ENCODE measurements around the gene KCNE2.

Gene KCNE2

DNA sequence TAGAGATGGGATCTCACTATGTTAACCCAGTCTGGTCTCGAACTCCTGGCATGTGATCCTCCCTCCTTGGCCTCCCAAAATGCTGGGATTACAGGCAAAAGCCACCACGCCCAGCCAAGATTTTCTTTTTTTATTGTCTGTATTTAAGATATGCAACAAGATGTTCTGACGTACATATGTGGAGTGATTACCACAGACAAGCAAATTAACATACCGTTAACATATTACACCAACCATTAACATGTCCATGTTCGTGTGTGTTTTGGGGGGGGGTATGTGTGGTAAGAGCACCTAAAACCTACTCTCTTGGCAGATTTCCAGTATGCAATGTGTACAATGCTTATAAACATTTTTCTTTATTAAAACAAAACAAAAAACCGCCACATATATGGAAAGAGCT lies 10.6 kb upstream of the KCNE2 start:
- Histone ChIP-seq H3K4me1 (ENCODE audit: control insufficient read depth, insufficient read depth, low read length) (peaks cover 5% of the 10 kb centered on the region), H3K27me3 (ENCODE audit: control insufficient read depth in 1 of 2, insufficient read depth in 2 of 2, low read length in 2 of 2) (peaks cover 0 to 2% of the 10 kb centered on the region in 2 donors), H3K27ac (ENCODE audit: low read length) (no peak overlapping the region), H3K36me3 (ENCODE audit: control insufficient read depth in 2 of 2, insufficient read depth in 2 of 2, low read length in 2 of 2) (no peaks in the 10 kb centered on the region), H3K9me3 (ENCODE audit: control insufficient read depth in 2 of 2, low read length in 2 of 2) (no peaks in the 10 kb centered on the region), H3K4me3 (ENCODE audit: low read length in 2 of 2) (no peak overlapping the region), H3K9ac (ENCODE audit: low read length in 2 of 2) (no peak overlapping the region)

DNA sequence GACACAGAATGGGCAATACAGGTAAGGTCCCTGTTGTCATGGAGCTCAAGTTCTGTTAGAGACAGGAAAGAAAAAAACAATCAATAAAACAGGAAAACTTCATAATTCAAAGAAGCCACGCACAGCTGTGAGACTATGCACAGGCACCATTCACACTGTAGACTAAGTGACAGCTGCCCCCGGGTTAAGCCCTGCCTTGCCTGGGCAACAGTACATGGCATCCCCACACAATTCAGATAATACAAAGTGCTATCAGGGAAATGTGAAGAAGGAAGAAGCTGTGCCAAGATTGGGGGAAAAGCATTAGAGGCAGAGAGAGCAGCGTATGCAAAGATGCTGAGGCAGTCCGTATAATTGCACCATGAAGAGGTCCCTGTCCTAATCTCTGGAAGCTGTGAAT lies 9.0 kb upstream of the KCNE2 start:
- Histone ChIP-seq H3K36me3 (ENCODE audit: control insufficient read depth in 2 of 2, insufficient read depth in 2 of 2, low read length in 2 of 2) (no peaks in the 10 kb centered on the region), H3K4me3 (ENCODE audit: low read length in 2 of 2) (no peak overlapping the region)

DNA sequence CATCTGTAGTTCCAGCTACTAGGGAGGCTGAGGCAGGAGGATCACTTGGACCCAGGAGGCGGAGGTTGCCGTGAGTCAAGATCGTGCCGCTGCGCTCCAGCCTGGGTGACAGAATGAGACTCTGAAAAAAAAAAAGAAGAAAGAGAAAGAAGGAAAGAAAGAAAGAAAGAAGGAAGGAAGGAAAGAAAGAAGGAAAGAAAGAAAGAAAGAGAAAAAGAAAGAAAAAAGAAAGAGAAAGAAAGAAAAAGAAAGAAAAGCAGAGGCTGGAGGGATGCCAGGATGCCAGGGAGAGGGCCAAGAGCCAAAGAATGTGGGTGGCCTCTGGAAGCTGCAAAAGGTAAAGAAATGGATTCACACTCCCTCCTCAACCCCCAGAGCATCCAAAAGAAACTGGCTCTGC lies 8.2 kb upstream of the KCNE2 start:
- no peak overlapping the region for H3K4me3 ChIP-seq (ENCODE audit: low read length in 2 of 2)
- no peaks in the 10 kb centered on the region for H3K9me3 ChIP-seq (ENCODE audit: control insufficient read depth in 2 of 2, low read length in 2 of 2)
- no peak overlapping the region for H3K9ac ChIP-seq (ENCODE audit: low read length in 2 of 2)
- H3K36me3 ChIP-seq (ENCODE audit: control insufficient read depth in 2 of 2, insufficient read depth in 2 of 2, low read length in 2 of 2) = no peaks in the 10 kb centered on the region
- H3K27ac ChIP-seq (ENCODE audit: low read length) = no peak overlapping the region
- H3K27me3 ChIP-seq (ENCODE audit: control insufficient read depth in 1 of 2, insufficient read depth in 2 of 2, low read length in 2 of 2) = peaks cover 0 to 2% of the 10 kb centered on the region in 2 donors
- H3K4me1 ChIP-seq (ENCODE audit: control insufficient read depth, insufficient read depth, low read length) = peaks cover 5% of the 10 kb centered on the region

More for the DNA sequence above, 9.0 kb upstream of the KCNE2 start:
- Histone ChIP-seq H3K4me1 (ENCODE audit: control insufficient read depth, insufficient read depth, low read length) (peaks cover 5% of the 10 kb centered on the region), H3K27me3 (ENCODE audit: control insufficient read depth in 1 of 2, insufficient read depth in 2 of 2, low read length in 2 of 2) (peaks cover 0 to 2% of the 10 kb centered on the region in 2 donors), H3K9ac (ENCODE audit: low read length in 2 of 2) (no peak overlapping the region), H3K27ac (ENCODE audit: low read length) (no peak overlapping the region), H3K9me3 (ENCODE audit: control insufficient read depth in 2 of 2, low read length in 2 of 2) (no peaks in the 10 kb centered on the region)

DNA sequence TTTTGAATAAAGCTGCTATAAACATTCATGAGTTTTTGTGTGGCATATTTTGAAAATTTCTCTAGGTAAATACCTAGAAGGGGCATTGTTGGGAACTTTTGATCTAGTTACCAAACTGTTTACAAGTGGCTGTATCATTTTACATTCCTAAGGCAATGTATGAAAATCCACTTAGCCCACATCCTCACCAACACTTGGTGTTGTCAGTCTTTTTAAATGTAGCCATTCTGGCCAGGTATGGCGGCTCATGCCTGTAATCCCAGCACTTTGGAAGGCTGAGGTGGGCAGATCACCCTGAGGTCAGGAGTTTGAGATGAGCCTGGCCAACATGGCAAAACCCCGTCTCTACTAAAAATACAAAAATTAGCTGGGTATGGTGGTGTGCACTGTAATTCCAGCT lies 5.9 kb upstream of the KCNE2 start:
- Histone ChIP-seq H3K36me3 (ENCODE audit: control insufficient read depth in 2 of 2, insufficient read depth in 2 of 2, low read length in 2 of 2) (no peaks in the 10 kb centered on the region), H3K4me1 (ENCODE audit: control insufficient read depth, insufficient read depth, low read length) (no peaks in the 10 kb centered on the region), H3K9ac (ENCODE audit: low read length in 2 of 2) (no peak overlapping the region), H3K9me3 (ENCODE audit: control insufficient read depth in 2 of 2, low read length in 2 of 2) (no peaks in the 10 kb centered on the region), H3K27ac (ENCODE audit: low read length) (no peak overlapping the region), H3K27me3 (ENCODE audit: control insufficient read depth in 1 of 2, insufficient read depth in 2 of 2, low read length in 2 of 2) (peaks cover 0 to 2% of the 10 kb centered on the region in 2 donors), H3K4me3 (ENCODE audit: low read length in 2 of 2) (no peak overlapping the region)

DNA sequence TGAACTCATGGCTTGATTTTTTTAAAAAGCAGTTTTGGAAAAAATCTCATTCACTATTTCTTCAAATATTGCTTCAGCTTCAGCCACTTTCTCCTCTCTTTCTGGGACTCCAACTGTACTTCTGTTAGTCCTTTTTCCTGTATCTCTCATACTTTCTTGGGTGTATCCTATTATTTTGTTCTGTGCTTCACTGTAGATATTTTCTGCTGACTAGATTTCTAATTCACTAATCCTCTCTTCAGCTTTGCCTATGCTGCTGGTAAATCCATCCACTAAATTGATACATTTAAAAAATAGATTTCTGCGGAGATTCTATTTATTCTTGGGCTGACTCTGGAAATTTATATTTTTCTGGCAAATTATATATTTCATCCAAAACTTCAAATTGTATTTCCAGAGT lies 4.9 kb upstream of the KCNE2 start:
- no peak overlapping the region for H3K9ac ChIP-seq (ENCODE audit: low read length in 2 of 2)
- H3K9me3 ChIP-seq (ENCODE audit: control insufficient read depth in 2 of 2, low read length in 2 of 2) = no peaks in the 10 kb centered on the region
- H3K36me3 ChIP-seq (ENCODE audit: control insufficient read depth in 2 of 2, insufficient read depth in 2 of 2, low read length in 2 of 2) = no peaks in the 10 kb centered on the region
- H3K27me3 ChIP-seq (ENCODE audit: control insufficient read depth in 1 of 2, insufficient read depth in 2 of 2, low read length in 2 of 2) = peaks cover 0 to 2% of the 10 kb centered on the region in 2 donors
- H3K27ac ChIP-seq (ENCODE audit: low read length) = no peak overlapping the region
- no peaks in the 10 kb centered on the region for H3K4me1 ChIP-seq (ENCODE audit: control insufficient read depth, insufficient read depth, low read length)
- no peak overlapping the region for H3K4me3 ChIP-seq (ENCODE audit: low read length in 2 of 2)

DNA sequence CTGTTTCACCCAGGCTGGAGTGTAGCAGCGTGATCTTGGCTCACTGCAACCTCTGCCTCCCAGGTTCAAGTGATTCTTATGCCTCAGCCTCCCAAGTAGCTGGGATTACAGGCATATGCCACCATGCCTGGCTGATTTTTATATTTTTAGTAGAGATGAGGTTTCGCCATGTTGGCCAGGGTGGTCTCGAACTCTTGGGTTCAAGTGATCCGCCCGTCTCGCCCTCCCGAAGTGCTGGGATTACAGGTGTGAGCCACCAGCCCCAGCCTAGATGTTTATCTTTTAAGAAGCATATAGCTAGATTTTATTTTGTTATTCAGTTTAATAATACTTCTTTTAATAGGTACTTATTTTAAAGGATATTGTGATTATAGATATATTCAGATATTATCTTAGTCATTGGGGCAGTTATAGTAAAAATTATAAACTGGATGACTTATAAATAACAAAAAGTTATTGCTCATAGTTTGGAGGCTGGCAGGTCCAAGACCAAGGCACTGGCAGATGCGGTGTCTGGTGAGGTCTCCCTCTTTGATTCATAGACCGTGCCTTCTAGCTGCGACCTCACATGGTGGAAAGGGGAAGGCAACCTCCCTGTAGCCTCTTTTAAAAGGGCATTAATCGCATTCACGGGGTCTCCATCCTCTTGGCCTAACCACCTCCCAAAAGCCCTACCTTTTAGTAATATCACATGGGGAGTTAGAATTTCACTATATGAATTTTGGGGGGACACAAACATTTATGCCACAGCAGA lies 3.1 kb upstream of the KCNE2 start:
- Histone ChIP-seq H3K9ac (ENCODE audit: low read length in 2 of 2) (no peak overlapping the region), H3K36me3 (ENCODE audit: control insufficient read depth in 2 of 2, insufficient read depth in 2 of 2, low read length in 2 of 2) (no peaks in the 10 kb centered on the region), H3K4me3 (ENCODE audit: low read length in 2 of 2) (no peak overlapping the region), H3K4me1 (ENCODE audit: control insufficient read depth, insufficient read depth, low read length) (no peaks in the 10 kb centered on the region), H3K9me3 (ENCODE audit: control insufficient read depth in 2 of 2, low read length in 2 of 2) (no peaks in the 10 kb centered on the region), H3K27ac (ENCODE audit: low read length) (no peak overlapping the region), H3K27me3 (ENCODE audit: control insufficient read depth in 1 of 2, insufficient read depth in 2 of 2, low read length in 2 of 2) (no peaks in the 10 kb centered on the region)

DNA sequence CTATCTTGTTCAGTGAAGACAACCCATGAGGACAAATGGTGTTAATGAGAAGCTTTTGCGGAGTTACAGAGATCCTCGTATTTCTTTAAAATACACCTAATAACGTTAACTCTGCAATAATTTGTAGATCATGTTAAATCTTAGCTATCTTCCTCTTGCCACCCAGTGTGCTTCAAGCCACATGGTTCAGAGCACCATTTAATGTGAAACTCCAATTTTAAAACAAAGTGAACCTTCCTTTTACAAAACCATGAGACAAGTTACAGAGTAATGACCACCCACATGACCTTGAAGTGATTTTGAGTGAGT lies 1.7 kb upstream of the KCNE2 start:
- no peaks in the 10 kb centered on the region for H3K27me3 ChIP-seq (ENCODE audit: control insufficient read depth in 1 of 2, insufficient read depth in 2 of 2, low read length in 2 of 2)
- H3K9me3 ChIP-seq (ENCODE audit: control insufficient read depth in 2 of 2, low read length in 2 of 2) = no peaks in the 10 kb centered on the region
- no peaks in the 10 kb centered on the region for H3K36me3 ChIP-seq (ENCODE audit: control insufficient read depth in 2 of 2, insufficient read depth in 2 of 2, low read length in 2 of 2)
- no peak overlapping the region for H3K9ac ChIP-seq (ENCODE audit: low read length in 2 of 2)
- H3K4me1 ChIP-seq (ENCODE audit: control insufficient read depth, insufficient read depth, low read length) = no peaks in the 10 kb centered on the region
- no peak overlapping the region for H3K27ac ChIP-seq (ENCODE audit: low read length)
- peak overlapping the region in 1 of 2 donors; percentile 44 for H3K4me3 ChIP-seq (ENCODE audit: low read length in 2 of 2)

DNA sequence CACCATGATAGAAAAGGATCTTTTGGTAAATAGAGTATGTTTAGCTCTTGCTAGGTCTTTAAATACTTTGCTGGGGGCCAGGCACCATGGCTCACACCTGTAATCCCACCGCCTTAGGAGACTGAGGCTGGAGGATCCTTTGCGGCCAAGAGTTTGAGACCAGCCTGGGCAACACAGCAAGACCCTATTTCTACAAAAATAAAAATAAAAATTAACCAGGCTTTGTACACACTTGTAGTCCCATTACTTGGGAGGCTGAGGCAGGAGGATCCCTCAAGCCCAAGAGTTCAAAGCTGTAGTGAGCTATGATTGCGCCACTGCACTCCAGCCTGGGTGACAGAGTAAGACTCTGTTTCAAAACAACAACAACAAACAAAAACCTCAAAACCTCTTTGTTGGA lies 1.1 kb upstream of the KCNE2 start:
- Histone ChIP-seq H3K4me3 (ENCODE audit: low read length in 2 of 2) (no peak overlapping the region), H3K36me3 (ENCODE audit: control insufficient read depth in 2 of 2, insufficient read depth in 2 of 2, low read length in 2 of 2) (no peaks in the 10 kb centered on the region), H3K27ac (ENCODE audit: low read length) (no peak overlapping the region), H3K9ac (ENCODE audit: low read length in 2 of 2) (no peak overlapping the region), H3K9me3 (ENCODE audit: control insufficient read depth in 2 of 2, low read length in 2 of 2) (no peaks in the 10 kb centered on the region), H3K4me1 (ENCODE audit: control insufficient read depth, insufficient read depth, low read length) (no peaks in the 10 kb centered on the region), H3K27me3 (ENCODE audit: control insufficient read depth in 1 of 2, insufficient read depth in 2 of 2, low read length in 2 of 2) (no peaks in the 10 kb centered on the region)

DNA sequence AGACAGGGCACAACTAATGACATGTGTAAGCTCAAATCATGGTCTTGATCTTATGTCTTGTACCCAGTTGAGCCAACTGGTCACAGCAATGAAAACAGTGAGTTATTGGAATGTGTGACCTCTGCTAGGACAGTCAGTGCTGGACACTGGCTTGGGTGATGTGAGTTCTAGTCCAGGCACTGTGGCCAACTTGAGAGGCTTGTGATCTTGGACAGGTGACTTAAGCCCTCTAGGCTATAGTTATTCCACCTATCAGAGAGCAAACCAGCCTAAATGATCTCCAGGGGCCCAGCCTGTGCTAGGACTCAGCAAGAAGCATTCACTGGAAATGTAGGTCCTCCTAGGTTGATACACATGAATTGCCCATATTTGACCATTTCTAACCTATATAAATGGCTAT lies 1.1 kb downstream of the KCNE2 start:
- Histone ChIP-seq H3K27me3 (ENCODE audit: control insufficient read depth in 1 of 2, insufficient read depth in 2 of 2, low read length in 2 of 2) (no peaks in the 10 kb centered on the region), H3K4me1 (ENCODE audit: control insufficient read depth, insufficient read depth, low read length) (no peaks in the 10 kb centered on the region), H3K4me3 (ENCODE audit: low read length in 2 of 2) (no peak overlapping the region), H3K9ac (ENCODE audit: low read length in 2 of 2) (no peak overlapping the region), H3K9me3 (ENCODE audit: control insufficient read depth in 2 of 2, low read length in 2 of 2) (no peaks in the 10 kb centered on the region), H3K36me3 (ENCODE audit: control insufficient read depth in 2 of 2, insufficient read depth in 2 of 2, low read length in 2 of 2) (no peaks in the 10 kb centered on the region), H3K27ac (ENCODE audit: low read length) (no peak overlapping the region)

DNA sequence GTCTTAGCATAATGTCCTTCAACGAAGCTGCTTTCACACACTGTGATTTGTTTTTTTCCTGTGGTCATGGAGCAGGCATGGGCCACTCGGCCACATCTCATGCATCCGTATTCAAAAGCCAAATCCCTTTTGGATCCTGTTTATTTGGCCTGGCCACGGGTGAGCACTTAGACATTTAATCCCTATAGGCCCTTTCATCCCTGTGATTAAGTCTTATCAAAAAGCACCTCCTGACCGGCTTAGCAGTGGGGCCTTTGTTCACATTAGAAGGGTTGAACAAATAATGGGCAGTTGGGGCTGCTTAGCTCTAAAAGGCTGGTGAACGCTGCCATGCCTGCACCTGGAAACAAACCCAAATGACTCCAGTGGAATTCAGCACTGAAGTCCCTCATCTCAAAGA lies 2.0 kb downstream of the KCNE2 start:
- Histone ChIP-seq H3K9me3 (ENCODE audit: control insufficient read depth in 2 of 2, low read length in 2 of 2) (no peaks in the 10 kb centered on the region), H3K4me1 (ENCODE audit: control insufficient read depth, insufficient read depth, low read length) (no peaks in the 10 kb centered on the region), H3K36me3 (ENCODE audit: control insufficient read depth in 2 of 2, insufficient read depth in 2 of 2, low read length in 2 of 2) (peaks cover 0 to 2% of the 10 kb centered on the region in 2 donors), H3K4me3 (ENCODE audit: low read length in 2 of 2) (no peak overlapping the region), H3K9ac (ENCODE audit: low read length in 2 of 2) (no peak overlapping the region), H3K27me3 (ENCODE audit: control insufficient read depth in 1 of 2, insufficient read depth in 2 of 2, low read length in 2 of 2) (no peaks in the 10 kb centered on the region), H3K27ac (ENCODE audit: low read length) (no peak overlapping the region)

DNA sequence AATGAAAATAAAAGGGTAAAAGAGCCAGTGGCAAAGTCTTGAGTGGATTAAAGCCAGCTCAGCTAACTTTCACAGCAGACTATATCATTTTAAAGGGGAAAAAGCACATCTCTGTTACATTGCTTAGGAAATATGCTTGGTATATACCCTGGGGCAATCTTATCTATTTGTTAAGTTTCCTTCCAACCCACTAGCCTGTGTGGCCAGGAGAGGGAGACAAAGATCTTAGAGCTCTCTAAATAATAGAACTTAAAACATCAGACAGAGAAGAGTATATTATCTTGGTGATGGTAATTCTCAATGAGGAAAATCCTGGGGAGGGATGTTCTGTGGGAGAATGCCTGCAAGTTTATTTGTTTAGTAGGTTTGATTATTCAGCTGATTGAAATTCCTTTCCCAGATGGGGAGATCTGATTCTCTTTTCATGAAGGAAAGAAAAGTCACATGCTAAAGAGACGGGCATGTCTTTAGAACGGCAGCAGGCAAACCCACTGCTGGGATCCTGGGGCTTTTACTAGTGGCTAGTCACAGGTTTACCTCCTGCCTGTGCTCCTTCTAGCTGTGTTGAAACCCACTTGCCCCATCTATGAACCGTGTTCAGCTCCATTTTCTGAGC lies 3.6 kb downstream of the KCNE2 start:
- Histone ChIP-seq H3K4me3 (ENCODE audit: low read length in 2 of 2) (no peak overlapping the region), H3K9me3 (ENCODE audit: control insufficient read depth in 2 of 2, low read length in 2 of 2) (no peaks in the 10 kb centered on the region), H3K9ac (ENCODE audit: low read length in 2 of 2) (no peak overlapping the region), H3K4me1 (ENCODE audit: control insufficient read depth, insufficient read depth, low read length) (no peaks in the 10 kb centered on the region), H3K36me3 (ENCODE audit: control insufficient read depth in 2 of 2, insufficient read depth in 2 of 2, low read length in 2 of 2) (peaks cover 0 to 2% of the 10 kb centered on the region in 2 donors), H3K27ac (ENCODE audit: low read length) (no peak overlapping the region), H3K27me3 (ENCODE audit: control insufficient read depth in 1 of 2, insufficient read depth in 2 of 2, low read length in 2 of 2) (no peaks in the 10 kb centered on the region)

Data from stomach smooth muscle (tissue), 2 donors.